H1 (cell line): ENCODE data around the gene PDK2. TPM values are rescaled to one million over a fixed set of nuclear protein-coding genes. Genes with fewer than 3 reads are reported as not detected.

Experiments used
- ASH2L ChIP-seq: fragments of 200-600, 300-600 bp; sonication (generic); IDR thresholded peaks from one replicate; pipeline ENCODE4 v1.7.1; 2017; ENCODE audit warnings: low read length
- ATF3 ChIP-seq: IDR thresholded peaks from 2 replicates; pipeline ENCODE4 v1.6.1; 2011; ENCODE audit warnings: low read depth, mild to moderate bottlenecking, low read length; ENCODE audit not compliant: insufficient read depth
- BACH1 ChIP-seq: IDR thresholded peaks from 2 replicates; pipeline ENCODE4 v1.6.1; 2012; ENCODE audit warnings: low read length, improper control_type of control experiment
- BCL11A ChIP-seq, 2 experiments: IDR thresholded peaks; one replicate each; pipeline ENCODE4 v1.6.1; 2011; ENCODE audit warnings: low read depth in 2 of 2, low read length in 2 of 2, mild to moderate bottlenecking in 2 of 2
- BRCA1 ChIP-seq: IDR thresholded peaks from 2 replicates; pipeline ENCODE4 v1.6.1; 2012; ENCODE audit warnings: low read depth, low read length, improper control_type of control experiment
- CBX5 ChIP-seq: fragments of 300-800, 300-1000 bp; sonication (generic); IDR thresholded peaks from 2 replicates; pipeline ENCODE4 v1.7.1; 2016; ENCODE audit warnings: antibody characterized with exemption, low read length, low read depth
- CTCF ChIP-seq, 3 experiments: IDR thresholded peaks; 1 replicate in 2 of 3; 2 replicates in 1 of 3; pipeline versions ENCODE4 v1.5.1 to v1.6.1; 2011; ENCODE audit warnings: low read length in 3 of 3, mild to moderate bottlenecking in 3 of 3, inconsistent platforms in 2 of 3, low read depth in 1 of 3, moderate library complexity in 1 of 3; ENCODE audit not compliant: insufficient read depth in 1 of 3; ENCODE audit errors: control extremely low read depth in 1 of 3
- FOSL1 ChIP-seq: IDR thresholded peaks from 2 replicates; pipeline ENCODE4 v1.6.1; 2011; ENCODE audit warnings: mild to moderate bottlenecking, low read depth, low read length, moderate library complexity; ENCODE audit not compliant: insufficient read depth
- HDAC2 ChIP-seq, 2 experiments: fragments of 300-600 bp in 1 of 2; sonication (generic) in 1 of 2; IDR thresholded peaks; 2 replicates each; pipeline ENCODE4 v1.6.1; 2011 to 2012; ENCODE audit warnings: low read depth in 2 of 2, low read length in 2 of 2, mild to moderate bottlenecking in 2 of 2, moderate library complexity in 2 of 2, borderline replicate concordance in 1 of 2, inconsistent platforms in 1 of 2
- JUND ChIP-seq: IDR thresholded peaks from 2 replicates; pipeline ENCODE4 v1.6.1; 2011; ENCODE audit warnings: mild to moderate bottlenecking, improper control_type of control experiment, low read length
- MAX ChIP-seq: IDR thresholded peaks from 2 replicates; pipeline ENCODE4 v1.6.1; 2012; ENCODE audit warnings: inconsistent platforms
- POLR2AphosphoS5 ChIP-seq: IDR thresholded peaks from 2 replicates; pipeline ENCODE4 v1.6.1; 2011; ENCODE audit warnings: low read depth, low read length
- RAD21 ChIP-seq, 2 experiments: IDR thresholded peaks in 1 of 2; conservative IDR thresholded peaks in 1 of 2; 2 replicates each; pipeline ENCODE4 v1.6.1; 2011; ENCODE audit warnings: low read depth in 2 of 2, low read length in 2 of 2, improper control_type of control experiment in 1 of 2, inconsistent platforms in 1 of 2, mild to moderate bottlenecking in 1 of 2, moderate library complexity in 1 of 2
- SIN3A ChIP-seq, 2 experiments: IDR thresholded peaks in 1 of 2; conservative IDR thresholded peaks in 1 of 2; 2 replicates each; pipeline ENCODE4 v1.6.1; 2011 to 2012; ENCODE audit warnings: low read length in 2 of 2, improper control_type of control experiment in 1 of 2, low read depth in 1 of 2, mild to moderate bottlenecking in 1 of 2
- SP1 ChIP-seq: IDR thresholded peaks from 2 replicates; pipeline ENCODE4 v1.6.1; 2011; ENCODE audit warnings: low read depth, low read length
- SP4 ChIP-seq: IDR thresholded peaks from 2 replicates; pipeline ENCODE4 v1.6.1; 2012; ENCODE audit warnings: low read length, inconsistent platforms
- TBP ChIP-seq: IDR thresholded peaks from 2 replicates; pipeline ENCODE4 v1.6.1; 2011; ENCODE audit warnings: low read depth, low read length, improper control_type of control experiment
- YY1 ChIP-seq: IDR thresholded peaks from 2 replicates; pipeline ENCODE4 v1.6.1; 2011; ENCODE audit warnings: low read depth, mild to moderate bottlenecking, low read length
- ZNF274 ChIP-seq: IDR thresholded peaks from 2 replicates; pipeline ENCODE4 v1.7.0; 2012; ENCODE audit warnings: low read length, borderline replicate concordance; ENCODE audit errors: extremely low read depth
- polyA plus RNA-seq, 7 experiments: library from polyadenylated mRNA; depleted of rRNA in 3 of 7; stranded (reverse) in 5 of 7; unstranded in 2 of 7; fragments of >200 nt in 5 of 7; fragments of 200-250 nt in 2 of 7; gene quantifications; 1 replicate in 5 of 7; 2 replicates in 1 of 7; 4 replicates in 1 of 7; pipeline versions ENCODE4 v1.2.1 to v1.2.3, GENCODE V29; 2011 to 2013; ENCODE audit warnings: missing spikeins in 2 of 7, mixed read lengths in 2 of 7
- total RNA-seq: library from RNA; stranded (reverse); fragmentation: NEBNext Ultra II Directional; extraction: Animal tissue kit (Norgen Biotek cat#: 25700); gene quantifications from 2 replicates; pipeline ENCODE4 v1.2.1, GENCODE V29; 2021

Gene PDK2
- total and polyA plus RNA-seq, 2 of the 8 experiments (the other 6 are each of a cell fraction or from before 2014, with no cell fraction given) = 18.3 to 121 TPM

- no peak for TF ChIP-seq ATF3
- peak; percentile 87 to 98 (median 95) for TF ChIP-seq CTCF (IDR thresholded peaks at IDR 0.05; ENCODE audit: control extremely low read depth in 1 of 3, insufficient read depth in 1 of 3, low read depth in 1 of 3, low read length in 3 of 3)
- peak; percentile 68 to 71 for TF ChIP-seq RAD21 (IDR thresholded peaks at IDR 0.05 in 1 of 2, conservative IDR thresholded peaks at IDR 0.05 in 1 of 2; ENCODE audit: low read depth in 2 of 2, low read length in 2 of 2)
- TF ChIP-seq POLR2AphosphoS5 = no peak
- TF ChIP-seq ASH2L = no peak
- peak in 1 of 2 experiments; percentile 68; a peak in 2 of 4 replicates for TF ChIP-seq SIN3A (conservative IDR thresholded peaks at IDR 0.05 in 1 of 2, IDR thresholded peaks at IDR 0.05 in 1 of 2; ENCODE audit: low read depth in 1 of 2, low read length in 2 of 2)
- peak; percentile 45; the same call in 1 of the 2 replicates for TF ChIP-seq SP1
- TF ChIP-seq CBX5 = no peak
- no peak for TF ChIP-seq BCL11A (IDR thresholded peaks at IDR 0.05; ENCODE audit: low read depth in 2 of 2, low read length in 2 of 2)
- 0 out of 2 replicates have a peak, but pooled peaks have one; percentile 23 for TF ChIP-seq JUND
- no peak for TF ChIP-seq BACH1
- TF ChIP-seq YY1 = peak; percentile 45; the same call in 1 of the 2 replicates
- TF ChIP-seq SP4 = no peak
- peak; percentile 56 for TF ChIP-seq MAX
- TF ChIP-seq HDAC2 (IDR thresholded peaks at IDR 0.05; ENCODE audit: borderline replicate concordance in 1 of 2, low read depth in 2 of 2, low read length in 2 of 2) = no peak
- no peak for TF ChIP-seq TBP
- TF ChIP-seq ZNF274 = no peak
- no peak for TF ChIP-seq BRCA1
- TF ChIP-seq FOSL1 = no peak
Measured at GRCh38 chr17:50139950-50140885, 45.1 kb downstream of the PDK2 start (continued).
